Nucleus accumbens (tissue), 56 donors: Measurements from ENCODE around the gene CENPW.
A peak's percentile ranks its signal among the peaks of the same experiment; 100 is the strongest.

ENCODE experiments used
- DNase-seq, 56 donors: peaks; one replicate each; lab custom pipeline; 2025; lab: John Stamatoyannopoulos, UW

CENPW gene

DNA sequence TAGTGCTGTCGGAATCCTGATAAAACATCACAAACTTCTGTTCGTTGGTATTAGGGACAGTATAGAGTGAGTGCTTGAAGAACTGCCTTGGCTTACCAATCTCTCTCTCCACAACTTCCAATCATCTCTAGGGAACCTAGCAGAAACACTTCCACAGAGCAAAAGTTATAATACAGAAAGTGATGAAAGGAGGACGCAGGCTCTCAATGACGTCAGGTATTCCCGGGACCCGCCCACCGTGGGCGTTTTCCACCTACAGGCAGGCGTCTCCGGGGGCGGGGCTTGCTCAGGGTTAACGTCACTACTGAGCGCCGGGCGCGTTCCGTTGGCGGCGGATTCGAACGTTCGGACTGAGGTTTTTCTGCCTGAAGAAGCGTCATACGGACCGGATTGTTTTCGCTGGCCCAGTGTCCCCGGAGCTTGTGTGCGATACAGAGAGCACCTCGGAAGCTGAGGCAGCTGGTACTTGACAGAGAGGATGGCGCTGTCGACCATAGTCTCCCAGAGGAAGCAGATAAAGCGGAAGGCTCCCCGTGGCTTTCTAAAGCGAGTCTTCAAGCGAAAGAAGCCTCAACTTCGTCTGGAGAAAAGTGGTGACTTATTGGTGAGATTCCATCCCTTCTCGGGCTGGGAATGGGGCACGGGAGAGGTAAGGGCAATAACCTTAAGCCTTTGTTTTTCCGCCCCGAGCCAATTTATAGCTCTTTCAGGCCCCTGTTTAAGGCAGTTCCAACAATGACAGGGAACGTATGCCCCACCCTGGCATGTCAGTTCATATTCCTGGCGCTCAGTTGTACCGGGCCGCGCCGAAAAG, at the start of gene CENPW:
TSS of gene CENPW (plus strand) at position 320 of the 814 bp plus-strand sequence. CDS start at position 479, 159 bp downstream.
- peak in 55 of 56 donors; percentile 9 to 88 (median 62) for DNase-seq

DNA sequence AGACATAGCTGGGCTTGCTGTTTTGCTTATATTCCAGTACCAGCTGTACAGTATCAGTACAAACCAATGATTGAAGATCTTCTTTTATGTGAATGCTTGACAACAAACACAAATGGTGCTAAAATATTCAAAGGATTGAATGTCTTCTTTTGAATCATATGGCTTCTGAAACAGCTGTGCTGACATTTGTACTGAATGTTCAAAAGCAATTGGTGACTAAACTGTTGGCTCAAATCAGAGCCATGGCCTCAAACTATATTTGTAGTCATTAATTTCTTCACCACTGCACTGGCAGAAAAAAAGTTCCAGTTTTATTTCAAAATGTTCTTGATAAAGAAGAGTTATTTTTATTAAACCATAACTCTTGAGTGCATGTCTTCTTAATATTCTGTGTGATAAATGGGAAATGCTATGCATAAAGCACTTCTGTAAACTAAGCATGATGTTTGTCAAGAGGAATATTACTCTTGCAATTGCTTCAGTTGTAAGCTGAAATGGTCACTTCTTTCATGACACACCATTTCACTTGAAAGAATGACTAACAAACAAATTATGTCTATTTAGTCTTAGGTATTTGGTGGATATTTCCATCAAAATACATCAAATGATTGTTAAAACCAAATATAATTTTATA, 45.9 kb upstream of the CENPW start:
- no peak for DNase-seq

DNA sequence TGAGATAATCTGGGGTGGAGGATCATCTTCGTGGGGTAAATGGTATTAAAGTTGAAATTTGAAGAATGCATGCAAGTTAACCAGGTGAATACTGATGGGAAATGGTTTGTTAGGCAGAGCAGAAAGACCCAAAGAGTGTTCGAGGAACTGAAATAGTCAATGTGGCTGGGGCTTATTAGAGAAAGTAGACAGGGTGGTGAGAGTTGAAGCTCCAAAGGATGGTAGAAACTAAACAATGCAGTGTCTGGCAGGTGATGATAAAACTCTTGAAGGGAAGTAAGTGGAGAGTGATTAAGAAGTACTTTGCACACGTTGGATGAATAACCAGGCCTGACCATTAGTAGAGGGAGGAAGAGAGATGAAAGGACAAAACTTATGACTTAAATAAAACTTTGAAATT, 39.8 kb upstream of the CENPW start:
- DNase-seq, result no peak

DNA sequence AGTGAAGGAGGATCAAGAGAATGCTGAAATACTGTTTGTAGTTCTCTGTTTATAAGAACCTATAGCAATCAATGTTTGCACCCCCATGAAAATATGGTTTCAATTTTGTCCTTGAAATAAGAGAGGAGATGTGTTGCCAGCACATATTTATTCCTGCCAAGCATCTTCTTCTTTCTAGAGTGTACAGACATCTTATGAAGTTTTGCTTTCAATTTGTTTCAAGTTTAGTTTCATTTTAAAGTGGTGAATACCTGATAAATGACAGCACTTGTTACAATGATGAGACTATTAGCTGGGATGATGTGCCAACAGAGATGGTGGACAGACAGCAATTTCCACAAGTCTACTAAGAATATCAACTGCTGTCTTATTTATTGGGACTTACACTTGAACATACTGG, 39.2 kb upstream of the CENPW start:
- DNase-seq, result no peak

DNA sequence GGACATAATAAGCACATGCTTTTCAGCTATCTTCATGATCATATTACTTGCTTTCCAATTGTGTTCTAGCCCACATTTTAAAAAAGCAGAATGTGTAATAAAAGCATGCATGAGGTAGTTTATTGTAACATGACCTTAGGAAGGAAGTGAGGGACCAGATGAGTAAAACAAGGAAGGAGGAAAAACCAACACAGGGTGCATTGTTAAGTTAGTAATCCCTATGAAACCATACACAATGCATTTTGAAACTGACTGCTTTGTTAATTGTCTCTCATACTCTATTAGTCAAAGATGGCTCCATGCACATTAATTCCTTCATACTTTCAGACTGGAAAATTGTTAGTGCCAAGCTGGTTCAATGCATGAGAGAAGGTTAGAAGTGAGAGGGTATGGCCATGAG, 37.7 kb upstream of the CENPW start:
- DNase-seq, result no peak

DNA sequence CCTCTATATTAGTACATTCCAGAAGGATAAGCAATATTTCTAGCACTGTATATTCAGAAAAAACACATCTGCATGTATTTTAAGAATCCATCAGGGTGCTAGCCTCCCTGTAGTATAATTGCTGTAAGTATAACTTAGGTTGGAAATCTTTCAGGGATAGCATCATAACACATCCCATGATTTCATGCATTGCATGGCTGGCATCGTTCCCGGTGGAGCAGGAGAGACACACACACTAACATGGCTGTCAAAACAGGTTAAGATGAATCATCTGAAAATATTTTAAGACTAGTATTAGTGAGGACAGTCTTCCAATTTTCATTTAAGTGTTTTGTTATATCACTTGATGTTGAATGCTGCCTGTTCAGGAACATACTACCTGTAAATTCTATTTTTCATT, 32.1 kb upstream of the CENPW start:
- DNase-seq, result peak in 26 of 56 donors; percentile 0 to 58 (median 8)

DNA sequence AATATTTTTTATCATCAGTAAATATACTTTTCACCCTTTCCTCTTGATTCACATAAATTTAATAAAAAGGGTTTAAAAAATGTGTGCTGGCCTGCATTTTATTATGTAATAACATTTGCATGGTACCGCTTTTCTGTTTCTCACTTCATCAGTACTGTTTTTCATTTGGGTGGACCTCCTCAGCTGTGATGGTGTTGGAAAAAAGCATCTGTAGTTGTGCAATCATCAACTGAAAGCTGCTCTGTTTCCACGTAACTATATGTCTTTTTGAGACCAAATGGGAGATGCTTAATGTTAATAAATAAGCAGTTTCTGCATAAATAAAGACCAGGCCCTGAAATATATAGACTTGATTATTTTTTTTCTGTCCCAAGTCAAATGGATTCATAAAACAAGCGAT, 31.6 kb upstream of the CENPW start:
- DNase-seq, result no peak

DNA sequence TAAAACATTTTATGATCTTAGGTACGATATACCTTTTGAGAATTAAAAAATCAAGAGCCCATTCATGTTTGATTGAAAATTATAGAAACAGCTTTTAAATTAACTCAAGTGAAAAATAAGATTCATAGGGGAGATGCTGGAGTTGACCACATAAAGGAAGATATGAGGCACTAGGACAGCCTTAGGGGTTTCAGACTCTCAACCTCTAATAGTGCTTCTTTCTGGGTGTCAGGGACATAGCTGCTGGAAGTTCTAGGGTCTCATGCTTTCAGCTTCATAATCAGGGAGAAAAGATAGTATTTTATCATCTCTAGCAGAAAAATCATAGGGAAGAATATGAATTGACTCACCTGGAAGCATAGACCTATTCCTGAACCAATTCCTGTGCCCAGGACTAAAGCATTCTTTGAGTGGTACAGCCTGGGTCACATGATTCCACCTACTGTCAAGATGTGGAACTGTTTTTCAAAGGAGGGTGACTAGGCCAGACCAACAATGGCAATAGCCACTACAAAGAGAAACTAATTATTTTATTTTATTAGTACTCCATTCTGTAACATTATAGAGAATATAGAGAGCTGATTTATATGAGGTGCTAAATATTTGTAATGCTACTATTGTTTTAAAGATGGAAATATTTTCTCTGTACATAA, 27.8 kb upstream of the CENPW start:
- no peak for DNase-seq

DNA sequence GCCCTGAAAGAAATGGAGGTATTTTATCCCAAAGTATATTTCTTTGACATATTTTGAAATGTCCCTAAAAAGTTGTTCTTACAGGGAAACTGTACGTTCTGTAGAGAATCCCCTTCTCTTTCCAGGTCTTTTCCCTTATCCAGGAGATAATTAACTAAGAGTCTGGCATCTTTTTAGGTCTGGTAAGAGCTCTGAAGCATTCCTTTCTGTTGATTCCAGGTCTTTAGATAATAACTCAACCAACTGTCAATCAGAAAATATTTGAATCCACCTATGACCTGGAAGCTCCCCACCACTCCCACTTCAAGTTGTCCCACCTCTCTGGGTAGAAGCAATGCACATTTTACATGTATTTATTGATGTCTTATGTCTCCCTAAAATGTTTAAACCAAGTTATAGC, 26.0 kb upstream of the CENPW start:
- no peak for DNase-seq

DNA sequence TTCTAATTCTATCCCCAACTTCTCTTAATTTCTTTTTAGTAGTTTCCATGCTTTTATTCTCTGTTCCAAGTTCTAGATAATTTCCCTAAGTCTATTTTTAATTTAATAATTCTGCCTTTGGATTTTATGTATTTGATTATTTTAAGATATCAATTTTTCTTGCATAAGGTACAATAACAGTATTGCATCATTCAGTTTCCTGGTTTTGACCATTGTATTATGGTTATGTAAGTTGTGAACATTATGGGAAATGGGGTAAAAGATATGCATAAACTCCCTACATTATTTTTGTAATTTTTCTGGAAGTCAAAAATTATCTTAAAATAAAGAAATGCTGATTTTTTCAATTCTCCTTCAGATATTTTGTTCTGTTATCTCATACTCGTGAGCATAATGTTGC, 21.1 kb upstream of the CENPW start:
- no peak for DNase-seq

DNA sequence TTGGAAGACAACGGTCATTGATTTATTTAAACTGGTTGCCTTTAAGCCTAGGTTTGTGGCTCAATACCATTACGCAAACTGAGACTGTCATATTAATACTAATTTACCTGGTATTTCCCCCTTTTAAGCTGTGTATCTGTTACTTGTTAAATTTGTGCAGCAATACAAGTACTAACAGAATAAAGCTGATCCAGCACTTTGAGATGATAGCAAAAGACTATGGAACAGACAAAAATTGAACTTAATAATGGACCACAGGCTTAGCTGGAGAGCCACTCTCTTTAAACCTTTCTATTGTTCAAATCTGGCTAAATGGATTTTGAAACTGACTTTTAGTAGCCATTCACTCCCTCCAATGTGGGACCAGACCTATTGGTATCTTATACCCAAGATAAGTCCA, 6.2 kb upstream of the CENPW start:
- DNase-seq, result no peak

DNA sequence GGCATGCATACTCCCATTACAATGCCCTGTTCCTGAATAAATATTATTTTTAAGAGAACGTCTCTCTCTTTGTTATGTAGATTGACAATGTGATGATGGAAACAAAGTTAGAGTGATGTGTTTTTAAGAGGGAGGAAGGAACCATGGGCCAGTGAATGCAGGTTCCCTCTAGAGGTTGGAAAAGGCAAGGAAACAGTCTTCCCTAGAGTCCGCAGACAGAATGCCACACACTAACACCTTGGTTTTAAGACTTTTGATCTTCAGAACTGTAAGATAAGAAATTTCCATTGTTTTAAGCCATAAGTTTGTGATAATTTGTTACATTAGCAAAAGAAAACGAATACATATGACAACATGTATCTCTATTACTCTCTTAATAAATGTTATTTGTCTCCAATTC, 4.7 kb upstream of the CENPW start:
- no peak for DNase-seq

DNA sequence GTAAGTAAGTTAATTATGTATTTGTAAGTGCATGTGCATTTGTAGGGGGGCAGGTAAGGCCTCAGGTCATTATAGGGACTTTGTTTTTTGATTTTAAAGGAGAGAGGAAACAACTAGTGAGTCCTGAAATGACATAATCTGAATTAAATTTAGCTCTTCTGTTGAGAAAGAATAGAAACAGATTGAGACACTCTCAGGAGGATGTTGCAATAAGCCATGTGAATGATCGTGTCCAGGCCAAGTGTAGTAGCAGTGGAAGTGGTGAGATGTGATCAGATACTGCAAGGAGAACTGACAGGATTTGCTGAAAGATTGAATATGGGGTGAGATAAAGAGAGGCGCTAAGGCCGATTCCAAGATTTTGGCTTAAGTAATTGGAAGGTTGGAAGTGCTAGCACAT, 2.6 kb upstream of the CENPW start:
- no peak for DNase-seq

DNA sequence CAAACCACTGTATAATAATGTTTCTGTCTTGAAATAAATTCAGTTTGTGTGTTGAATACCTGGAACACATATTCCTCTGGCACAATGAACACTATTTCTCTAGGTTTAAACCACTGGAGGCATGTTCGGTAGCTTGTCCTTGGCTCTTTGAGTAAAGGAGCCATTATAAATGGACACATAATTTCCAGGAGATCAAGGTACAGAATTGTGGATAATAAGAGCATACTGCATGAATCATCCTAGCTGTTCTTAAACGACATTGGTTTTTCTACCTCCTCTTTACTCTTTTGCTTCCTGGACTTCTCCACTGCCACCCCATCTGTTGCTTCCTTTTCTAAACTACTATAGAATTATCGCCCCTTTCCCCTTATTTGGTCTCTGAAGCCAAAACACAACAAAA, 1.2 kb downstream of the CENPW start:
- DNase-seq, result no peak

DNA sequence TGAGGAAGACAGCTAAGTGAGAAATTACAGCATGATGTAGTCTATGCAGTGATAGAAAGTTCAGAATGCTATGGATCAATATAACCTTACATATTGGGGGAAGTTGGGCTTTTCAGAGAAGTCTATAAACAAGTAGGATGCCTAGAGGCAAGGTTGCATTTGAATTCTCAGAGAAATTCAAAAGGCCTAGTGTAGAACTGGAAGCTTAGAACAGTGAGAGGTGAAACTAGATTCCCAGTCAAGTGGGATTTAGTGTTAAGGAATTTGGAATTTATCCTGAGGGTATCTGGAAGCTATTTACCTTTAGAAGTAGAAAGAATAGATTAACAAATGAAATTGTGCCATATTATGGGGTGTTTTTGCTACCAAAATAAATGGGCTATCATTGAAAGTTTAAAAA, 4.3 kb downstream of the CENPW start:
- no peak for DNase-seq

DNA sequence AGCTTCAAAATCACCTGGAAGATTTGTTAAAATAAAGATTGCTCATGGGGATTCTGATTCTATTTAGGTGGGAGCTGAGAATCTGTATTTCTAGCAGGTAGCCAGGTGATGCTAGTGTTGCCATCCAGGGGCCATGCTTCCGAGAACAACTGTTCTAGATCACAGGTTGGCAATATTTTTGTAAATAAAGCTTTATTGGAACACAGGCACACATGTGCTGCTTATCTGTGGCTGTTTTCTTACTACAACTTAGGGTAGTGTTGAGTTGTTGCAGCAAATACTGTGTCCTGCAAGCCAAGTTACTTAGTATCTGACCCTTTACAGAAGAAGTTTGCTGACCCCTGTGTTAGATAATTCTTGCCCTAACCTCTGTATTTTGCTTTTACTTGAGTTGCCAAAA, 12.0 kb downstream of the CENPW start:
- DNase-seq, result no peak

DNA sequence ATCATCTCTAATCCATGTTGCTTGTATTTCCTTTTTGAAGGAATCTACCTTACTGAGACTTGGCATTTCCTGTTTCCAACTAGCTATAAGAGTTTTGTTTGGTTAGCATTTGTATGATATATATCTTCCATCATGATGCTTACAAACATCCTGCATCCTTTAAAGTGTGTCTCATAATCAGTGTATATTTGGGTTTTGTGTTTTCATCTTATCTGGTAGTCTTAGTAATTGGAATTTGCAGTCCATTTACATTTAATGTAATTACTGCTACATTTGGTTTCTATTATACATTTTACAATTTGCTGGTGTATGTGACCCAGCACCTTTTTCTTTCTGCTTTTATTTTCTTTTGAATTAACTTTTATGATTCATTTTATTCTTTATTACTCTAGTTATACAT, 12.6 kb downstream of the CENPW start:
- DNase-seq, result no peak

DNA sequence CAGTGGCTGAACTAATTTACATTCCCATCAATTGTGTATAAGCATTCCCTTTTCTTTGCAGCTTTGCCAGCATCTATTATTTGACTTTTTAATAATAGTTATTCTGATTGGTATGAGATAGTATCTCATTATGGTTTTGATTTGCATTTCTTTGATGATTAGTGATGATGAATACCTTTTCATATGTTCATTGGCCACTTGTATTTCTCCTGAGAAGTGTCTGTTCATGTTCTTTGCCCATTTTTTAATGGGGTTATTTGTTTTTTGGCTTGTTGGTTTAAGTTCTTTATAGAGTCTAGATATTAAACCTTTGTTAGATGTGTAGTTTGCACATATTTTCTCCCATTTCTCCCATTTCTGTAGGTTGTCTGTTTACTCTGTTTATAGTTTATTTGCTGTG, 16.6 kb downstream of the CENPW start:
- no peak for DNase-seq

DNA sequence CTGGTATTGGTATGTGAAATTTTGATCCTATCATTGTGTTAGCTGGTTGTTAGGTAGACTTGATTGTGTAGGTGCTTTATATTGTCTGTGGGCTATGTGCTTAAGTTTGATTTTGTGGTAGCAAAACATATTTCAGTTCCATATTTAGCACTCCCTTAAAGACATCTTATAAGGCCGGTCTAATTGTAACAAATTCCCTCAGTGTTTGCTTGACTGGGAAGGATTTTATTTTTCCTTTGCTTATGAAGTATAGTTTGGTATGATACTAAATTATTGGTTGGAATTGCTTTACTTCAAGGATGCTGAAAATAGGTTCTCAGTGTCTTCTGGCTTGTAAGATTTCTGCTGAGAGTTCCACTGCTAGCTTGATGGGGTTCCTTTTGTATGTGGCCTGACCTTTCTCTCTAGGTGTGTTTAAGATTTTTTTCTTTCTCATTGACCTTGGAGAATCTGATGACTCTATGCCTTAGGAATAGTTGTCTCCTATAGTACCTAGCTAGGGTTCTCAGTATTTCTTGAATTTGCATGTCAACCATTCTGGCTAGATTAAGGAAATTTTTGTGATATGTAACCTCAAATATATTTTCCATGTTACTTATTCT, 20.1 kb downstream of the CENPW start:
- DNase-seq, result no peak

DNA sequence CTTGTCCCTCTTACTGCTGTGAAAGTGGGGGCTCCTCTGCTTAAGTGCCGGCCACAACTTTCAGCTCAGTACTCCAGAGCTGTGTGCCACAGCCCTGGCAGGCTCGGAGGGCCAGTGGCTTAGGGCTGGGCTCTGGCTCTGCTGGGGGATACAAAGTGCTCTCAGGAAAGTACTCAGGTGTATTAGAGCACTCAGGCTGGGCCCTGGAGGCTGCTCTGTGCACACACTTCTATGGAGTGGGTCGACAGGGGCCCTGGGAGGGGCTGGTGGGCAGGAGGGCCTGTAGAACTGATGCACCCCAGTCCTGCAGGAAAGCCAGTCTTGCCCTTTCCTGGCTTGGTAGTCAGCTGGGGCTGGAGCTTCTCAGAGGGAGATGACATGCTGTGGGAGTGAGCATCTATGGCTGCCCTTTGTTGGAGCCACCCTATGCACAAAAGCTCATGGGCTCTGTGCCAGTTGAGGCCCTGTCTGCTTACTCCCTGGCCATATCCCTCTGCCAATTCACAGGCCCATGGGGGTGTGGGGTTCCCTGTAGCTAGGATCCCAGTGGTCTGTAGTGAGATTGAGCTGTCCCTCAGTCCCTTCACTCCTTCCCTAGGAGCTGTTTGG, 22.0 kb downstream of the CENPW start:
- DNase-seq, result no peak

DNA sequence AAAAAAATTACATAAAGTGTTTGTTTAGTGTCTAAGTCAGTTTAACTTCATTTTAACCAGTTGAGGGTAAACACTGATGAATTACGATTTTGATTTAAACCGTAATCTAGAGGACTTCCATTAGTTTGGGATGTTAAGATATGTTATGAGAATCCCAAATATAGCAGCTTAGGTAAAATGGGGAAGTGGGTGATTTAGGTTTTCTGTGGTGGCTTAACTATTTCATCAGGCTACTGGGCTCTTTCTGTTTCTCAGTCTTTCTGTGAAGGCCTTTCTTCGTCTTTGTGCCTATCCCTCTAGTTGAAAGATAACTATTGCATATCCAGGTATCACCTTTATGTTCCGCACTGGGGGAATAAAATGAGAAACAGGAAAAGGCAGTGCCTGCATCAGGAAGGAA, 27.9 kb downstream of the CENPW start:
- no peak for DNase-seq
